GM18951 (cell line): ENCODE measurements around the gene APOBR.
"Not testable (repeated sequence)": the region's sequence is repeated elsewhere in the genome, so short reads cannot be mapped to it uniquely, and the experiment has no call there.

Source experiments
- POLR2A ChIP-seq: IDR thresholded peaks from 4 replicates; pipeline ENCODE4 v1.6.1; 2011; ENCODE audit warnings: mild to moderate bottlenecking; ENCODE audit not compliant: insufficient read length, insufficient read depth; ENCODE audit errors: extremely low read depth
- in situ Hi-C: fragments of 300-500 bp; cut with MboI; formaldehyde crosslinking; loops from one replicate; pipeline ENCODE4 v1.12.0; 2022; ENCODE audit warnings: low sequenced_read_pairs, mixed read lengths, inconsistent platforms; ENCODE audit not compliant: unreplicated experiment

Gene APOBR

GRCh38 chr16:28504707-28505404 is 10.4 kb downstream of the APOBR start:
- in situ Hi-C loops, result no loop called here
- TF ChIP-seq POLR2A, result no peak

- in situ Hi-C loops, result no loop called here
- no peak for TF ChIP-seq POLR2A
Observed at GRCh38 chr16:28505489-28506137, 11.2 kb downstream of the APOBR start.

GRCh38 chr16:28511031-28511430 is 16.6 kb downstream of the APOBR start:
- in situ Hi-C loops, result no loop called here

GRCh38 chr16:28511801-28512789 is 17.7 kb downstream of the APOBR start:
- in situ Hi-C loops, result no loop called here
- no peak for TF ChIP-seq POLR2A

More at GRCh38 chr16:28511031-28511430, 16.6 kb downstream of the APOBR start:
- TF ChIP-seq POLR2A, result no peak

GRCh38 chr16:28513484-28514181 is 19.2 kb downstream of the APOBR start:
- in situ Hi-C loops, result no loop called here
- no peak for TF ChIP-seq POLR2A

- TF ChIP-seq POLR2A, result no peak
- in situ Hi-C loops, result no loop called here
Observed at GRCh38 chr16:28514246-28514645, 19.8 kb downstream of the APOBR start.

- in situ Hi-C loops, result no loop called here
- no peak for TF ChIP-seq POLR2A
Observed at GRCh38 chr16:28520672-28521071, 26.2 kb downstream of the APOBR start.

GRCh38 chr16:28521436-28521835 is 27.0 kb downstream of the APOBR start:
- in situ Hi-C loops, result no loop called here
- no peak for TF ChIP-seq POLR2A

- in situ Hi-C loops, result no loop called here
Observed at GRCh38 chr16:28522792-28523191, 28.3 kb downstream of the APOBR start.

GRCh38 chr16:28524681-28525171 is 30.3 kb downstream of the APOBR start:
- in situ Hi-C loops, result no loop called here
- no peak for TF ChIP-seq POLR2A

More at GRCh38 chr16:28522792-28523191, 28.3 kb downstream of the APOBR start:
- TF ChIP-seq POLR2A, result no peak

GRCh38 chr16:28526201-28527099 is 32.0 kb downstream of the APOBR start:
- no peak for TF ChIP-seq POLR2A
- in situ Hi-C loops, result no loop called here

- in situ Hi-C loops, result not testable (repeated sequence)
Observed at GRCh38 chr16:28527100-28527785, 32.8 kb downstream of the APOBR start.
